Amygdala (tissue), 56 donors: ENCODE data around the gene TCF12.

ENCODE experiments used
- DNase-seq, 56 donors: peaks; one replicate each; lab custom pipeline; 2025; lab: John Stamatoyannopoulos, UW

TCF12 gene

DNA sequence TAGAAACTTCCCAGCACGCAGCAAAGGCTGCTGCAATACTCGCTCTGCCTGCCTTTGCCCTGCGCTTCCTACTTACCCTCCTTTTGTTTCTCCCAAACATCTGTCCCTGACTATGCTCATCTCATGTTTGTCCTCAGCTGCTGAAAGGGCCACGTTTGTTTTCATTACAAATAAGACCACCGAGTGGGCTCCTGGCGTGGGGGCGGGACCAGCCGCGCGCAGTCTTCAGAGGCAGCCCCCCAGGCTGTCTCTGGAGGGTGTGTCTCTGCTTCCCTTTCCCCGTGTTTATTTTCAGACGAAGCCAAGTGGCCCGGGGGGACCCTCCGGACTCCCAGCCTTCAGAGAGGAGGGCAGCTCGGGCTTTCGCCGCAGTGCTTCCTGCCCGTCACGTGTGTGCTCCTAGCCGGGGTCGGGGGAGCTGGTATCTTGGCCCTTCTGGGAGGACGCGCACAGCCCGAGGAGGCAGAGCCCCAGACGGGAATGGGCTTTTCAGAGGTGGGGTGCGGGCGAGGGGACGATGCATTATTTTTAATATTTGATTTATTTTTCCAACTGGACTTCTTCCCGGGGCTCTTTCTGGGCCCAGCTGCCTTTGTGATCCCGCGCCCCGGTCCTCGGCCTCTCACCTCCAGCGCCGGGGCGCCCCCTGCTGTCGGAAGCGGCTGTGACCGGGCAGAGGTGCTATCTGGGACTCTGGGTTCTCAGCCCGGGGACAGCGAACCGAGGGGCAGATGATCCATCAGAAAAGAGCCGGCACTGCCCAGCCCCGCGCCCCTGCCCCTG, 387.9 kb downstream of the TCF12 start:
- DNase-seq, result peak in 49 of 56 donors; percentile 3 to 87 (median 55)

GRCh38 chr15:57306944-57307411, 388.5 kb downstream of the TCF12 start:
- no peak for DNase-seq

- no peak for DNase-seq
Measured at GRCh38 chr15:57307527-57308169, 389.2 kb downstream of the TCF12 start.

GRCh38 chr15:57308170-57308545, 389.7 kb downstream of the TCF12 start:
- no peak for DNase-seq

DNA sequence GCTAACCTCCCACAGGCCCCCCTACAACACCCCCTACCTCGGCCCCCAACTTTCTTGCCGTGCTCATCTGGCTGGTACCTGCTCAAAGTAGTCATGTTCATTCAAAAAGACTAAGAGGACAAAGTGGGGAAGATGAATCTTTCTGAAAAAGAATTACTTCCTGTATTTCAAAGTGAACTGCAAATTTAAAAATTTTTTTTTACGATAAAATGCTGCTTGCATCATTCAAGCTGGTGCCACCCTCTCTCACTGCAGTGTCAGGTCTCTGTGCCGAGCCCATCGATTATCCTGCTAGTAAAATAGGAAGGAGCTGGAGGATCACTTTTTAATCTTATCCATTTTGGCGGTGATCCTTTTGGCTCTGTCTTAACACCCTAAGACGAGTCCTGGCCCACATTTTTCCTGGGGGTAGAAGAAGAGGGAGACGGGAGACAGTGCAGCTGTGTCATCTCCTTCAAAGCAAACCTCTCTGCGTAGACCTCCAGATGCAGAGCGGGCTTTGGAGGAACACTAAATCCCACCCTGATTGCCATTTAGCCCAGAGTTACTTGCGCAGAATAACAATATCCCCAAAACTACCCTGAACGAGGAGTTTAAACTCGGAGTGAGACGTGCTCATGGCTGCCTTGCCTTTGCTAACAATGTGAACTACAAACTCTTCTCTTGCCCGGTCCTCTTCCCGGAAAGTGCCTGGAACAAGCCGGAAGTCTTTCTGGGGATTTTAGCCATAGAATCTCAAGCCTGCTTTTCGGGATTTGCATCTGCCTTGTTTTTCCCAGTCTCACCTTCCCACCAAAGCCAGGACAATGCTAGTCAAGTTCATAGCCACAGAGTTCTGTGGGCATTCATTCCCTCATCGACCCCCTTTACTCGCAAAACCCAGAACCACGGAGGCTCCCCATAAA, 391.7 kb downstream of the TCF12 start:
- no peak for DNase-seq

GRCh38 chr15:57310876-57311275, 392.4 kb downstream of the TCF12 start:
- no peak for DNase-seq

DNA sequence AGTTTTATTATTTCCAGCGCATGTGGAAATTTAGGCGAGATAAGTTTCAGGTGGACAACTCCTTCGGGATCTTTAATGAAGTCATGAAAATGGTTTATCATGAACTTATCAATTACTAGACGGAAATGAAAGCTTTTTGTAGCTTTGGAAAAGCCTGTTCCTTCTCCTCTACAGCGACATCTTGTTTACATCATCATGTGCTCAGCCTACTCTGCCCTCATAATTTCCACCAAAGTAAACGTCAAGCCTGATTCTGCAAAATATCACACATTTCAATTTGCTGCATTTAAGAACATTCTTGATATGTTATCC, 393.5 kb downstream of the TCF12 start:
- no peak for DNase-seq

- no peak for DNase-seq
Measured at GRCh38 chr15:57312318-57313133, 394.1 kb downstream of the TCF12 start.

DNA sequence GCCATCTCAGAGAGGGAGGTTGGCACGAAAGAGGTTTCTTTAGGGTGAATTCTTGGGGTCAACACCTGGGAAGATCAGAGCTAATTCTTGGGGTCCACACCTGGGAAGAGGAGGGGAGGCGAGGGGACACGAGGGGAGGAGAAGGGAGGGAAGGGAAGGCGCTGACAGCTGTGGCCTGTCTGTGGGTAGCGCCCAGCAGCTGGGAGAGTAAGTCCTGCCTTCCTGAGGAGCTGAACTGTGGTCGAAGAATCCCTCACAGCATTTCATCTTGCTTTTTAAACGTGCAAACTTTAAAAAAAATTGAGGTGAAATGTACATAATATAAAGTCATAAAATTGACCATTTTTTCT, 394.7 kb downstream of the TCF12 start:
- no peak for DNase-seq

DNA sequence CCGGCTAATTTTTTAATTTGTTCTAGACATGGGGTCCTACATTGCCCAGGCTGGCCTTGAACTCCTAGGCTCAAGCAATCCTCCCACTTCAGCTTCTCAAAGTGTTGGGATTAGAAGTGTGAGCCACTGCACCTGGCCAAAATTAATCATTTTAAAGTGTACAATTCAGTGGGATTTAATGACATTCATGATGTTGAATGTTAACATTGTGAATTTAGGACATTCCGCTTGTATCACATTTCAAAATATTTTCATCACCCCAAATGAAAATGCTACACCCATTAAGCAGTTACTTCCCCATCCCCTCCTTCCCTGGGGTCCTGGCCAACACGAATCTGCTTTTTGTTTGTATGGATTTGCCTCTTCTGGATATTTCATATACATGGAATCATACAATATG, 395.8 kb downstream of the TCF12 start:
- DNase-seq, result no peak

DNA sequence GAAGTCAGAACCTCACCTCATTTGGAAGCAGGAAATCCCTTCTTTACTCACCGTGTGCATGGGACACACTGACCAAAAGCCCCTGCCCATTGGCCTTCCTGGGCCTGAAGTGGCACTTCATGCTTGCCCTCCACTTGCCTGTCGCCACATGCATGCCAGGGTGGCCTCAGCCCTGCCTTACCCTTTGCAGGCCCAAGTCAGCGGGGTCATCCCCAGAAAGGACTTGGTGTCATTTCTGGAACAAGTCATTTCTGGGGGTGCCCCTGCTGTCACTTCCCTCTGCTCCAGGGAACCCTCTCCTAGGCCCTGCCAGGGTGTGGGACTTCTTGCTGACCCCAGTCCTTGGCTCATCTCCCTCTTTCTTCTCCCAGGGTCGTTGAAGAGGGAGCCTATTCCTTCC, 398.0 kb downstream of the TCF12 start:
- no peak for DNase-seq

DNA sequence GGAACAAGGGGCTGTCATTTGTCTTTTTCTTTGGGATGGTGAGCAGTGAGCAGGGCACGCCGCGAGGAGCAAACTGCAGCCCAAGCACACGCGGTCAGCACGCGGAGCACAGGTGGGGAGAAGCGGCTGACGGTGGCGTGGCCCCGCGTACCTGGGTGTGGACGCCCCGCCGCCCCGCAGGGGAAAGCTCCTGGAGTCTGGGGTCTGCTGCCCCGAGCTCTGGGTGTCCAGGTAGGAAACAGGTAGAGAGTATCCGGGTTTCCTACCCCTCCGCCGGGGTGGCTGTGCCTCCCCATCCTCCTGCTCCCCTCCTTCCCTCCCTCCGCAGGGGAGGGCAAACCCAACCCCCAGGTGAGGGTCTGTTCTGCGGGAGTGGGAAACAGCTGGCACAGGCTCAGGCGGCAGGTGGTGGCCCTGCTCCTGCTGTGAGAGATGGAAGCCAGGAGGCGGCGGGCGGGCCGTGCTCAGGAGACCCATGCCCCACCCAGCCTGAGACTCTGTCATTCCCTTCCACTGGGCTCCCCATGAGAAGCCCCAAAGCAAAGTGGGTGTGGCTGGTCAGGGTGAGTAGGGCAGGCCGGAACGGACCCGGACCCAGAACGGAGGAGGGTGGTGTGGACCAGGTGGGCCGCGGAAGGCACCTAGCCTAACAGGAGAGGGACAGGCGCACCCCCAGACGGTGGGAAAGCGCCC, 400.9 kb downstream of the TCF12 start:
- DNase-seq, result no peak

DNA sequence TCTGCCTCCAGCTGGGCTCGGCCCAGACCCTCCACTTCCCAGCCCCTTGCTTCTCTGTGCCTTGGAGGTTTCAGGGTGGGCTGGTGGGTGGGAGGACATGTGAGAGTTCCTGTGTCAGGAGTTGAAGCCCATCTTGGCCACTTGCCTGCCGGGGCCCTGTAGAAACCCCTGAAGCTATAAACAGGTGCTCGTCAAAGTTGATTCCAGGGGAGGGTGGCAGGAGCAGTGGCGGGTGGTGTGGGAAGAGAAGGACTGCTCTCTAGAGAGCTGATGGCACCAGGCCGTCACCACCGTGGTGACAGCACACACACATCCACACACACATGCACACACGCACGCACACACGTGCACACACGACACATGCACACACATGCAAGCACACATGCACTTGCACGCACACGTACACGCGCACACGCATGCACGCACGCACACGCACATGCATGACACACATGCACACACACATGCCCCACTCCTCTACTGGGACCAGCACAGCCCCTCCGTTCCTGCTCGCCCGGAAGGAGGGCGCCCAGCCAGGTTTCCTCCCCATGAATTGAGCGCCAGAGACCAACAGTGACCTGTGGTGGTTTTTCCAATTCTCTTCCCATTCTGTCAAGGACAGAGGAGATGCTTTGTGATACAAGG, 401.6 kb downstream of the TCF12 start:
- DNase-seq, result no peak

GRCh38 chr15:57320631-57321220, 402.3 kb downstream of the TCF12 start:
- DNase-seq, result no peak

DNA sequence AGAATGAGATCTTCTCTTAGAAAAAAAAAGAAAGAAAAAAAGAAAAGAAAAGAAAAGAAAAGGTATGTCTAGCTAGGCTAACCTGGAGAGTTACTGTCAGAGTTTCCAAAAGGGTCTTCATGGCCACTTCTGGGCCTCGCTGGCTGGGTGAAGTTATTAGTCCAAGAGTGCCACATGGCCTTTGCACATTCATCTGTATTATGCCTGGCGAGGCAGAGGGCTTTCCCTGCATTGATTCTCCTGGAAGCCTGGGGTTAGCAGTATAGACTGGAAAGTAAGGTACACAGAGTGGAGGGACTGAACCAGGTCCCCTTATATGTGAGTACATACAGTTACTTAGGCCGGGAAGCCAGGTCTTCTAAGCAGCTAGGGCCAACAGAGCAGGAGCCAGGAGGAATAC, 403.0 kb downstream of the TCF12 start:
- DNase-seq, result no peak

GRCh38 chr15:57321973-57322601, 403.6 kb downstream of the TCF12 start:
- DNase-seq, result no peak

DNA sequence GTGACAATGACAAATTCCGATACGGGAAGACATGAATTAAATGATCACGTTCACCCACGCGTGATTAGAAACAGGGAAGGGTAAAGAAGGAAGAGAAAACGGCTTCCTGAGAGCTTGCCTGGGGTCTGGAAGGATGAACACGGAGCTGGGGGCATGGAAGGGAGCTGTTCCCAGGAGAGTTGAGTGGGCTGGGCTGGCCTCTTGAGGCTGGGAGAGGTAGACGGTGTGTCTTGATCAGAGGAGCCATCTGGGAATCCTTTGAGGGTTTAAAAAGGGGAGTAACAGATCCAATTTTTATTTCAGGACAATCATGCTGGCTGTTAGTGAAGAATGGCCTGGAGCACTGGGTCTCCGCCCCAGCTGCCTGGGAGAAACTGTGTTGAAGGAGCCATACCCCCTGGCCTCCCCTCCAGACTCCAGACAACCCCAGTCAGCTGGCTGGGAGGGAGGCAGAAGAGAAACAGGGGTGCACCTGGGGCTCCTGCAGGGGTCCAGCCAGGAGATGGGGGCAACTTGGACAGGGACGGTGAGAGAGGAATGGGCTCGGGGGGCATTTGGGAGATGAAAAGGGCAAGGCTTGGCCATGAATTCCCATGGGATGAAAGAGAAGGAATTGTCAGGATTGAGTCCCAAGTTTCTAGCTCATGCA, 404.3 kb downstream of the TCF12 start:
- no peak for DNase-seq

DNA sequence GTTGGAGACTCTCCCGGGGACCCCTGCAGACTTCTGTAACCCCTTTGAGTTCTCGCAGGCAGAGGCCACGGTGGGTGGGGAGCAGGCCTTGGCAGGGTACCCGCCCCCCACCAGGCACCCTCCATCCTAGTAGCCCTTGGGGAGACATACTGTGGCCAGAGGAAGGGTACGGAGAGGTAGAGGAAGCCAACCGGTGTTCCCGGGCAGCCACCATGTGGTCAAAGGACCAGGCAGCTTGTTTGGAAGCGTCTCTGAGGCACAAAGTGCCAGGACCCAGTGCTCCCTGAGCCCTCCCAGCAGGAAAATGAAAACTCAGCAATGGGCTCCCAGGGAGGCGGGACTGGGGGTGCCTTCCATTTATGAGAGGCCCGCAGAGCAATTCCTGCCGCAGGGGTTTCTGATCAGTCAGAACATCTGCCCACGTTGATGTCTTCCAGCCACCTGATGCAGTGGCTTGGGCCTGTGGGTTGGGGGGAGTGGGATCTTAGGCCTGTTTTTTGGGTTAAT, 404.9 kb downstream of the TCF12 start:
- DNase-seq, result no peak
